MCF 10A (cell line): ENCODE measurements around the gene APOBEC3G. TPM values are rescaled to one million over a fixed set of nuclear protein-coding genes. Genes with fewer than 3 reads are reported as not detected.

Source experiments
- BruUV-seq: library from RNA; stranded (reverse); fragments of 400-500 nt; replicated peaks from 2 replicates; lab custom pipeline; 2021; lab: Mats Ljungman, UMichigan
- CTCF ChIA-PET: fragments of 300-600 bp; sonication (Branson Sonifier 250); formaldehyde crosslinking; extraction: SDS; loops from one replicate; lab custom pipeline; 2021; ENCODE audit warnings: antibody characterized with exemption, inconsistent platforms; lab: Yijun Ruan, JAX
- POLR2A ChIA-PET: fragments of 300-600, 350-650 bp; sonication (Branson Sonifier 250); formaldehyde crosslinking; extraction: SDS; loops from one replicate; lab custom pipeline; 2020; ENCODE audit warnings: antibody characterized with exemption, inconsistent platforms; lab: Yijun Ruan, JAX
- DNase-seq: peaks from one replicate; pipeline ENCODE4 v3.0.0-alpha.2; 2018; ENCODE audit not compliant: unreplicated experiment
- H3K27ac Mint-ChIP-seq: one replicate; pipeline ENCODE4 v1.8.0; 2022; ENCODE audit warnings: mild to moderate bottlenecking, low read depth, mixed read lengths; ENCODE audit not compliant: unreplicated experiment
- H3K27me3 Mint-ChIP-seq: one replicate; pipeline ENCODE4 v1.8.0; 2022; ENCODE audit warnings: mixed read lengths; ENCODE audit not compliant: insufficient read depth, unreplicated experiment
- H3K36me3 Mint-ChIP-seq: one replicate; pipeline ENCODE4 v1.8.0; 2022; ENCODE audit warnings: mild to moderate bottlenecking, moderate library complexity, mixed read lengths; ENCODE audit not compliant: insufficient read depth, unreplicated experiment
- H3K4me1 Mint-ChIP-seq: one replicate; pipeline ENCODE4 v1.8.0; 2022; ENCODE audit warnings: mixed read lengths; ENCODE audit not compliant: insufficient read depth, unreplicated experiment
- H3K4me3 Mint-ChIP-seq: one replicate; pipeline ENCODE4 v1.8.0; 2022; ENCODE audit warnings: mild to moderate bottlenecking, moderate library complexity, mixed read lengths; ENCODE audit not compliant: unreplicated experiment
- H3K9me3 Mint-ChIP-seq: one replicate; pipeline ENCODE4 v1.8.0; 2022; ENCODE audit warnings: mixed read lengths; ENCODE audit not compliant: unreplicated experiment
- intact Hi-C: fragments of 100-400 bp; cut with micrococcal nuclease; formaldehyde crosslinking; loops from 2 replicates; pipeline ENCODE4 v1.14.1; 2022
- total RNA-seq: library from RNA; stranded (reverse); gene quantifications from 2 replicates; pipeline ENCODE4 v1.2.3, GENCODE V29; 2022
- TF ChIP-seq, protein P1 (sequence below): fragments of 200-600 bp; IDR thresholded peaks from one replicate; pipeline ENCODE4 v1.8.0; 2022; ENCODE audit warnings: antibody characterized with exemption, mild to moderate bottlenecking; ENCODE audit not compliant: unreplicated experiment

Gene APOBEC3G
- total RNA-seq, 1 experiment from 2014 or later, result 0.49 TPM

DNA sequence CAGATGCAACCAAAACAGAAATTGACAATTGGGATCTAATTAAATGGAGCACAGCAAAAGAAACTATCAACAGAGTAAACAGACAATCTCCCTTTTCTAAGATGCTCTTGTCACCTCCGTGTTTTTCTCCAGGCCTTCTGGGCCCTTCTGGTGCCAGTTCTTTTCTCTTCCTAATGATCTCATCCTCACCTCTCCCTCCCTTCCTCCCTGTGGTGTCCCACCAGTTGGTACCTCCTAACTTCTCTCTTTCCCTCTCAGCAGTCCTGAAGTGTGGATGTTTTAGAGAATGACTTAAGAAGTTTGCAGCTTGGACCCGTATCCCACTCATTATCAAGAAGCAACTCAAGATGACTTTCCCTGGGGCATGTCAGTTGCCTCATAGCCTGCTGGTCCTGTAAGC lies 26.4 kb downstream of the APOBEC3G start:
- no TSS peak for BruUV-seq
- ChIA-PET POLR2A (no interaction called here), CTCF (no interaction called here)
- no peaks in the 10 kb centered on the region for H3K36me3 Mint-ChIP-seq
- no peaks in the 10 kb centered on the region for H3K9me3 Mint-ChIP-seq
- TF ChIP-seq, protein P1, sequence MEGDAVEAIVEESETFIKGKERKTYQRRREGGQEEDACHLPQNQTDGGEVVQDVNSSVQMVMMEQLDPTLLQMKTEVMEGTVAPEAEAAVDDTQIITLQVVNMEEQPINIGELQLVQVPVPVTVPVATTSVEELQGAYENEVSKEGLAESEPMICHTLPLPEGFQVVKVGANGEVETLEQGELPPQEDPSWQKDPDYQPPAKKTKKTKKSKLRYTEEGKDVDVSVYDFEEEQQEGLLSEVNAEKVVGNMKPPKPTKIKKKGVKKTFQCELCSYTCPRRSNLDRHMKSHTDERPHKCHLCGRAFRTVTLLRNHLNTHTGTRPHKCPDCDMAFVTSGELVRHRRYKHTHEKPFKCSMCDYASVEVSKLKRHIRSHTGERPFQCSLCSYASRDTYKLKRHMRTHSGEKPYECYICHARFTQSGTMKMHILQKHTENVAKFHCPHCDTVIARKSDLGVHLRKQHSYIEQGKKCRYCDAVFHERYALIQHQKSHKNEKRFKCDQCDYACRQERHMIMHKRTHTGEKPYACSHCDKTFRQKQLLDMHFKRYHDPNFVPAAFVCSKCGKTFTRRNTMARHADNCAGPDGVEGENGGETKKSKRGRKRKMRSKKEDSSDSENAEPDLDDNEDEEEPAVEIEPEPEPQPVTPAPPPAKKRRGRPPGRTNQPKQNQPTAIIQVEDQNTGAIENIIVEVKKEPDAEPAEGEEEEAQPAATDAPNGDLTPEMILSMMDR, result no peak
- no peak overlapping the region for H3K4me3 Mint-ChIP-seq
- intact Hi-C loops, result no loop called here
- H3K4me1 Mint-ChIP-seq, result no peaks in the 10 kb centered on the region
- no peaks in the 10 kb centered on the region for H3K27me3 Mint-ChIP-seq
- no peak for DNase-seq
- no peak overlapping the region for H3K27ac Mint-ChIP-seq

DNA sequence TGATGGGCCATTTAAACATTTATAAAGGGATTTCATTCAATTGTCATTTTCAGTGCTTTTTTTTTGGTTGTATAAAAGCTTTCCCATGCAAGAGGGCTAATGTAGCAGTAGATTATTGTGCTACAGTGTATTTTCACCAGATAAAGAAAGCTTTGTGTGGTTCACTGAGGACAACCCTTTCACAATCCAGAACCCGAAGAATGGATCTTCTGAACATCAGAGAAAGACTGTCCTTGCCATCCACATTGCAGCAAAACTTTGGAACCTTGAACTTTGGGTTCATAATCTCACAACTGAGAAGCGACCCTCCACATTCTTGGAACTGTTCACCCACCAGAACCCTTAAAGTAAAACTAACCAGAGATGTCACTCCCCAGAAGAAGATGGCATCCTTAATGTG lies 29.3 kb downstream of the APOBEC3G start:
- peaks cover 8% of the 10 kb centered on the region for H3K4me1 Mint-ChIP-seq
- no peaks in the 10 kb centered on the region for H3K36me3 Mint-ChIP-seq
- intact Hi-C loops, result no loop called here
- no peak overlapping the region for H3K27ac Mint-ChIP-seq
- TF ChIP-seq, protein P1, result no peak
- no peak overlapping the region for H3K4me3 Mint-ChIP-seq
- no peak for DNase-seq
- ChIA-PET CTCF (interaction anchor here (0.8 kb wide), 1 partner anchor 248 kb away, joined by 4 read pairs; no protein-coding TSS in a partner anchor), POLR2A (no interaction called here)
- no TSS peak for BruUV-seq
- H3K27me3 Mint-ChIP-seq, result no peaks in the 10 kb centered on the region
- no peaks in the 10 kb centered on the region for H3K9me3 Mint-ChIP-seq

DNA sequence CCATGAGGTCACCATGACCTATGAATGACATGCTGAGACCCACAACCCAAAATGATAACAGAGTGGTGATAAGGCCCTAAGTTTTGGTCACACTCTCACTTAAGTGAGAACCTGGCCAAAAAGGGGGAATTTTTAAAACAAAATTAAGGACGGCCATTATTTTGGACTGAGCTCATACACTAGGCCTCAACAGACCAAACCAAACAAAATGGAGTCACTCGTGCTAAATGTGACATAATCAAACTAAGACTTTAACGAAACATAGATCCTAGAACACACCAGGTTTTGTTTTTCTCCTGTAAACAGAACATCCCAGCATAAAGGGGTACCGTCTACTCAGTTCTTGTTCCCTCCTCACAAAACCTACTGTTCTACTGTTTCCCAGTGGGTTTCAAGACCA lies 31.4 kb downstream of the APOBEC3G start:
- Mint-ChIP-seq H3K4me1 (peaks cover 9% of the 10 kb centered on the region), H3K36me3 (no peaks in the 10 kb centered on the region), H3K27me3 (no peaks in the 10 kb centered on the region), H3K27ac (no peak overlapping the region), H3K9me3 (no peaks in the 10 kb centered on the region), H3K4me3 (no peak overlapping the region)
- CTCF ChIA-PET, result interaction anchor here (0.6 to 1.3 kb wide), 2 partner anchors 93 to 239 kb away, joined by 5 to 8 read pairs; no protein-coding TSS in a partner anchor
- no TSS peak for BruUV-seq
- intact Hi-C loops, result no loop called here
- TF ChIP-seq, protein P1, result no peak
- DNase-seq, result no peak
- POLR2A ChIA-PET, result no interaction called here

DNA sequence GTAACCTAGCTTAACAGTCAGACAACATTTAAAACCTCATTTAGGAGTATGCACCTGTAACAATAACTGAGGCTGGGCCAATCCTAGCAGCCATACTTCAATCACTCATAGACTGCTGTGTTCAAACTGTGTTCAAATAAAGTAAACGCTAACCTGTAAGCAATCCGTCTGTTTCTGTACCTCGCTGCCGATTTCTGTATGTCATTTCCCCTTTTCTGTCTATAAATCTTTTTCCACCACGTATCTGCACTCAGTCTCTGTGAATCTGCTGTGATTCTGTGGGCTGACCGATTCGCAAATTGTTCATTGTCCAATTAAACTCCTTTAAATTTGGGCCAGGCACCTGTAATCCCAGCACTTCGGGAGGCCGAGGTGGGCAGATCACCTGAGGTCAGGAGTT lies 32.3 kb downstream of the APOBEC3G start:
- CTCF ChIA-PET, result no interaction called here
- no peak for DNase-seq
- Mint-ChIP-seq H3K27me3 (no peaks in the 10 kb centered on the region), H3K4me1 (peaks cover 9% of the 10 kb centered on the region), H3K36me3 (no peaks in the 10 kb centered on the region), H3K9me3 (no peaks in the 10 kb centered on the region), H3K4me3 (no peak overlapping the region), H3K27ac (no peak overlapping the region)
- intact Hi-C loops, result no loop called here
- no TSS peak for BruUV-seq
- POLR2A ChIA-PET, result interaction anchor here (0.7 to 1.0 kb wide), 2 partner anchors 12 to 1113 kb away, joined by 3 to 5 read pairs; partner anchors contain the start of gene APOBEC3H
- TF ChIP-seq, protein P1, result no peak
